Dermis microvascular lymphatic vessel endothelial cell (primary cell): Measurements from ENCODE around the gene PHF13. TPM values are rescaled to one million over a fixed set of nuclear protein-coding genes. Genes with fewer than 3 reads are reported as not detected.

Experiments
- DNase-seq, 2 donors: peaks; one replicate each; pipeline versions ENCODE4 v3.0.0 to v3.0.0-alpha.2; 2010; ENCODE audit warnings: low read depth in 2 of 2
- total RNA-seq: library from RNA; depleted of rRNA; stranded (reverse); fragments of >200 nt; gene quantifications from 2 replicates; pipeline ENCODE4 v1.2.1, GENCODE V29; 2014

PHF13 gene
- total RNA-seq, result 7.2 and 10.2 TPM in 2 replicates

GRCh38 chr1:6613361-6614018 is at the start of gene PHF13:
Gene PHF13 (plus strand): TSS chr1:6613731. CDS start chr1:6614067, 336 bp downstream.
- DNase-seq, result peak; percentile 96 to 100

GRCh38 chr1:6569033-6569432 is 44.5 kb upstream of the PHF13 start:
- no peak for DNase-seq

GRCh38 chr1:6570100-6570499 is 43.4 kb upstream of the PHF13 start:
- DNase-seq, result no peak

- no peak for DNase-seq
These were observed 42.5 kb upstream of the PHF13 start for GRCh38 chr1:6570987-6571386.

GRCh38 chr1:6572653-6573383 is 40.7 kb upstream of the PHF13 start:
- no peak for DNase-seq

GRCh38 chr1:6574025-6574620 is 39.4 kb upstream of the PHF13 start:
- DNase-seq, result no peak

GRCh38 chr1:6574818-6575217 is 38.7 kb upstream of the PHF13 start:
- DNase-seq, result no peak

- DNase-seq, result no peak
These were observed 35.6 kb upstream of the PHF13 start for GRCh38 chr1:6577831-6578525.

- no peak for DNase-seq
These were observed 34.7 kb upstream of the PHF13 start for GRCh38 chr1:6578624-6579373.

GRCh38 chr1:6579374-6580118 is 34.0 kb upstream of the PHF13 start, which contains the start of gene ZBTB48:
Gene ZBTB48 (plus strand): TSS chr1:6579994. CDS start chr1:6580610, 616 bp downstream.
- DNase-seq, result peak; percentile 93 to 97

GRCh38 chr1:6580119-6580592 is 33.4 kb upstream of the PHF13 start:
- no peak for DNase-seq

- DNase-seq, result no peak
These were observed 32.7 kb upstream of the PHF13 start for GRCh38 chr1:6580593-6581409.

GRCh38 chr1:6581561-6582305 is 31.8 kb upstream of the PHF13 start:
- no peak for DNase-seq

GRCh38 chr1:6582370-6582769 is 31.2 kb upstream of the PHF13 start:
- no peak for DNase-seq

- DNase-seq, result no peak
These were observed 29.1 kb upstream of the PHF13 start for GRCh38 chr1:6584126-6585080.

- DNase-seq, result no peak
These were observed 28.3 kb upstream of the PHF13 start for GRCh38 chr1:6585081-6585722.

GRCh38 chr1:6585841-6586240 is 27.7 kb upstream of the PHF13 start:
- no peak for DNase-seq
